IMR-90 (cell line): Measurements from ENCODE around the gene ETS1. TPM values are rescaled to one million over a fixed set of nuclear protein-coding genes. Genes with fewer than 3 reads are reported as not detected.

Experiments
- ATAC-seq: fragments of 200-7000 bp; cut with Tn5 transposase; 2 replicates; pipeline ENCODE4 v1.9.1; 2020; ENCODE audit warnings: low read depth, mild to moderate bottlenecking, moderate library complexity
- BruUV-seq: library from RNA; stranded (reverse); fragments of 400-500 nt; replicated peaks from 2 replicates; lab custom pipeline; 2021; lab: Mats Ljungman, UMichigan
- CTCF ChIA-PET: fragments of 300-600 bp; formaldehyde crosslinking; extraction: SDS; loops from one replicate; lab custom pipeline; 2021; ENCODE audit warnings: antibody characterized with exemption; lab: Yijun Ruan, JAX
- POLR2A ChIA-PET: fragments of 300-600 bp; sonication (Branson Sonifier 250); formaldehyde crosslinking; loops from one replicate; lab custom pipeline; 2022; ENCODE audit warnings: antibody characterized with exemption; ENCODE audit not compliant: unreplicated experiment; lab: Charles Lee
- DNase-seq: peaks from one replicate; pipeline ENCODE4 v3.0.0; 2013
- H2AFZ ChIP-seq: replicated peaks from 2 replicates; pipeline ENCODE3; 2013; ENCODE audit warnings: low read length, mild to moderate bottlenecking; ENCODE audit not compliant: poor library complexity
- H2AK5ac ChIP-seq: 2 replicates; pipeline ENCODE4 v1.6.1; 2013; ENCODE audit warnings: low read depth, low read length, inconsistent platforms
- H2AK9ac ChIP-seq: replicated peaks from 2 replicates; pipeline ENCODE3; 2013; ENCODE audit warnings: mild to moderate bottlenecking, low read depth, low read length, moderate library complexity; ENCODE audit not compliant: poor library complexity
- H2BK120ac ChIP-seq: 2 replicates; pipeline ENCODE4 v1.6.1; 2013; ENCODE audit warnings: low read depth, low read length, inconsistent platforms
- H2BK15ac ChIP-seq: 3 replicates; pipeline ENCODE4 v1.6.1; 2013; ENCODE audit warnings: low read depth, low read length, inconsistent platforms
- H2BK20ac ChIP-seq: 2 replicates; pipeline ENCODE4 v1.6.1; 2013; ENCODE audit warnings: low read depth, mild to moderate bottlenecking, inconsistent platforms, low read length, moderate library complexity
- H2BK5ac ChIP-seq: 2 replicates; pipeline ENCODE4 v1.6.1; 2013; ENCODE audit warnings: mild to moderate bottlenecking, low read depth, low read length, inconsistent platforms; ENCODE audit not compliant: poor library complexity, severe bottlenecking
- H3K14ac ChIP-seq: replicated peaks from 2 replicates; pipeline ENCODE4 v1.6.1; 2013; ENCODE audit warnings: low read depth, low read length, inconsistent platforms
- H3K18ac ChIP-seq: 2 replicates; pipeline ENCODE4 v1.6.1; 2013; ENCODE audit warnings: low read depth, low read length, control low read depth
- H3K23ac ChIP-seq: 2 replicates; pipeline ENCODE4 v1.6.1; 2013; ENCODE audit warnings: low read depth, low read length, inconsistent platforms
- H3K27ac ChIP-seq: 2 replicates; pipeline ENCODE4 v1.5.1; 2013; ENCODE audit warnings: mild to moderate bottlenecking, control low read depth, low read length; ENCODE audit not compliant: insufficient read depth
- H3K27me3 ChIP-seq: 2 replicates; pipeline ENCODE4 v1.6.1; 2013; ENCODE audit warnings: low read length; ENCODE audit not compliant: control insufficient read depth, insufficient read depth
- H3K36me3 ChIP-seq: 2 replicates; pipeline ENCODE4 v1.6.1; 2013; ENCODE audit warnings: low read length, mixed read lengths; ENCODE audit not compliant: control insufficient read depth, insufficient read depth
- H3K4ac ChIP-seq: 2 replicates; pipeline ENCODE4 v1.6.1; 2013; ENCODE audit warnings: low read depth, low read length, inconsistent platforms
- H3K4me1 ChIP-seq: 2 replicates; pipeline ENCODE4 v1.6.1; 2013; ENCODE audit warnings: low read length, mixed read lengths; ENCODE audit not compliant: control insufficient read depth, insufficient read depth
- H3K4me2 ChIP-seq: 2 replicates; pipeline ENCODE4 v1.6.1; 2013; ENCODE audit warnings: low read depth, mild to moderate bottlenecking, control low read depth, low read length, moderate library complexity
- H3K4me3 ChIP-seq: 2 replicates; pipeline ENCODE4 v1.5.1; 2013; ENCODE audit warnings: low read depth, mild to moderate bottlenecking, control low read depth, low read length, moderate library complexity; ENCODE audit not compliant: insufficient read depth
- H3K56ac ChIP-seq: 2 replicates; pipeline ENCODE4 v1.6.1; 2013; ENCODE audit warnings: low read length, inconsistent platforms; ENCODE audit not compliant: insufficient read depth; ENCODE audit errors: extremely low read depth
- H3K79me1 ChIP-seq, 2 experiments: 2 replicates each; pipeline ENCODE4 v1.6.1; 2013; ENCODE audit warnings: low read length in 2 of 2, inconsistent platforms in 1 of 2, low read depth in 1 of 2
- H3K9ac ChIP-seq: 2 replicates; pipeline ENCODE4 v1.6.1; 2013; ENCODE audit warnings: low read depth, low read length, control low read depth
- H3K9me1 ChIP-seq: 2 replicates; pipeline ENCODE4 v1.6.1; 2013; ENCODE audit warnings: low read length, inconsistent platforms; ENCODE audit not compliant: insufficient read depth
- H3K9me3 ChIP-seq: 2 replicates; pipeline ENCODE4 v1.6.1; 2013; ENCODE audit warnings: low read length; ENCODE audit not compliant: control insufficient read depth, insufficient read depth
- H4K20me1 ChIP-seq: 2 replicates; pipeline ENCODE4 v1.6.1; 2013; ENCODE audit warnings: low read length, inconsistent platforms; ENCODE audit not compliant: insufficient read depth
- H4K5ac ChIP-seq: 2 replicates; pipeline ENCODE4 v1.6.1; 2013; ENCODE audit warnings: mild to moderate bottlenecking, low read depth, low read length, control low read depth
- H4K8ac ChIP-seq, 2 experiments: 2 replicates each; pipeline ENCODE4 v1.6.1; 2013; ENCODE audit warnings: low read depth in 2 of 2, low read length in 2 of 2, control low read depth in 1 of 2, inconsistent platforms in 1 of 2
- H4K91ac ChIP-seq: 2 replicates; pipeline ENCODE4 v1.6.1; 2013; ENCODE audit warnings: low read depth, low read length, inconsistent platforms; ENCODE audit not compliant: insufficient read depth
- WGBS, 2 experiments: methylation state at CpG; one replicate each; pipeline versions ENCODE4 v1.1.5 to v1.1.7; 2013; ENCODE audit warnings: missing lambda C conversion rate in 2 of 2; ENCODE audit not compliant: insufficient read length in 1 of 2; ENCODE audit errors: extremely low coverage in 2 of 2; 5-methylcytosine and 5-hydroxymethylcytosine counted together
- dilution Hi-C: fragments of 300-500 bp; cut with HindIII; formaldehyde crosslinking; loops from one replicate; pipeline ENCODE4 v1.14.3; 2018; ENCODE audit warnings: low sequenced_read_pairs; ENCODE audit not compliant: unreplicated experiment
- in situ Hi-C: fragments of 300-500 bp; cut with MboI; formaldehyde crosslinking; loops from 3 replicates; pipeline ENCODE4 v1.14.3; 2019; ENCODE audit warnings: low sequenced_read_pairs, inconsistent platforms, mixed read lengths
- intact Hi-C: fragments of 100-400 bp; cut with micrococcal nuclease; formaldehyde crosslinking; loops from 2 replicates; pipeline ENCODE4 v1.10.0; 2022
- polyA plus RNA-seq, 3 experiments: library from polyadenylated mRNA; depleted of rRNA; stranded (reverse); fragments of >200 nt; gene quantifications; 2 replicates each; pipeline ENCODE4 v1.2.3, GENCODE V29; 2012; ENCODE audit warnings: low replicate concordance in 1 of 3
- total RNA-seq: library from RNA; depleted of rRNA; stranded (reverse); fragments of >200 nt; gene quantifications from 2 replicates; pipeline ENCODE4 v1.2.3, GENCODE V29; 2012
- TF ChIP-seq, protein P1 (sequence below): fragments of 150-350 bp; IDR thresholded peaks from 2 replicates; pipeline ENCODE4 v1.6.1; 2016; ENCODE audit warnings: low read depth, mild to moderate bottlenecking, low read length, moderate library complexity, borderline replicate concordance

ETS1 gene
- total and polyA plus RNA-seq, 2 of the 4 experiments (the other 2 are of a cell fraction), result 41.2 to 56.3 TPM

DNA sequence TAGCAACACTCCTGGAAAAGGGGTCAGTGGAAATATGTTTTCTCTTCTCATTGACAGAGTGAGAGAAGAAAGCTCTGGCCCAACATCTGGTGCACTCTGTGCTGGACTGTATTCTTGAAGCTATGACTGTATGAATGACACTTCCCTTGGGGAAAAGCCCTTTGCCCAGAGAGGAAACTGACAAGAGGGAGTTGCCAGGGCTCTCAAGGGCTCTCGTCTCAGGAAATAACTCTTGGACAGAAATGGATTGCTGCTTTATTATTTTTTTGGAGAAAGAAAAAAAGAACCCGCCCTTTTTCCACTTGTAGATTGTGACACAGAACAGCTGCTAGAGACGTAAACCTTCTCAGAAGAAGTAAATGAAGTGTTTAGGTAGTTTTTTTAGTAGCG lies 11.4 kb downstream of the ETS1 start:
- no TSS peak for BruUV-seq
- ChIA-PET CTCF (interaction anchor here (1.0 kb wide), 1 partner anchor 28 kb away, joined by 4 read pairs; no protein-coding TSS in a partner anchor), POLR2A (interaction anchor here (0.5 kb wide), 1 partner anchor 37 kb away, joined by 4 read pairs; no protein-coding TSS in a partner anchor)
- Histone ChIP-seq H3K79me1 (no peaks in the 10 kb centered on the region), H2AK5ac (no peak overlapping the region), H4K91ac (no peak overlapping the region), H3K23ac (no peak overlapping the region), H3K4me1 (peaks cover 7% of the 10 kb centered on the region; the same call in 1 of the 2 replicates), H4K8ac (no peak overlapping the region), H3K4me2 (no peak overlapping the region), H3K18ac (no peak overlapping the region), H3K14ac (no peak overlapping the region), H3K9ac (no peak overlapping the region), H3K9me3 (no peaks in the 10 kb centered on the region), H3K4me3 (no peak overlapping the region), H4K5ac (no peak overlapping the region), H2AK9ac (no peak overlapping the region), H2BK20ac (no peak overlapping the region), H4K20me1 (no peaks in the 10 kb centered on the region), H3K36me3 (no peaks in the 10 kb centered on the region), H2BK120ac (no peak overlapping the region), H3K27ac (no peak overlapping the region), H3K27me3 (peaks cover 8% of the 10 kb centered on the region), H2BK5ac (no peak overlapping the region), H3K56ac (no peak overlapping the region), H2BK15ac (no peak overlapping the region), H3K9me1 (no peaks in the 10 kb centered on the region), H2AFZ (no peak overlapping the region), H3K4ac (no peak overlapping the region)
- TF ChIP-seq, protein P1, sequence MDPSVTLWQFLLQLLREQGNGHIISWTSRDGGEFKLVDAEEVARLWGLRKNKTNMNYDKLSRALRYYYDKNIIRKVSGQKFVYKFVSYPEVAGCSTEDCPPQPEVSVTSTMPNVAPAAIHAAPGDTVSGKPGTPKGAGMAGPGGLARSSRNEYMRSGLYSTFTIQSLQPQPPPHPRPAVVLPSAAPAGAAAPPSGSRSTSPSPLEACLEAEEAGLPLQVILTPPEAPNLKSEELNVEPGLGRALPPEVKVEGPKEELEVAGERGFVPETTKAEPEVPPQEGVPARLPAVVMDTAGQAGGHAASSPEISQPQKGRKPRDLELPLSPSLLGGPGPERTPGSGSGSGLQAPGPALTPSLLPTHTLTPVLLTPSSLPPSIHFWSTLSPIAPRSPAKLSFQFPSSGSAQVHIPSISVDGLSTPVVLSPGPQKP, result no peak
- no CpG with 5 or more reads among the region's 4 CpGs for WGBS, 2 experiments
- dilution Hi-C loops, result no loop called here
- peak; percentile 69 for DNase-seq
- intact Hi-C loops, result no loop called here
- peak; percentile 51 for ATAC-seq
- in situ Hi-C loops, result no loop called here
